ENCODE measurements around the gene CCDC192.

Gene CCDC192

GRCh38 chr5:127976991-127977717, 274.0 kb downstream of the CCDC192 start:
- POLR2A ChIA-PET, result no interaction called here
- H3K4me3 ChIP-seq (ENCODE audit: low read depth, low read length), result no peak overlapping the region
- H3K27ac ChIP-seq (ENCODE audit: extremely low read depth, low read depth, low read length), result no peak overlapping the region
- no peaks in the 10 kb centered on the region for H3K4me1 ChIP-seq (ENCODE audit: control insufficient read depth, insufficient read depth, low read length)
- TF ChIP-seq HOXD13 (CRISPR knock-in tag; IDR thresholded peaks at IDR 0.05; ENCODE audit: borderline replicate concordance), result no peak
- CTCF ChIA-PET, result interaction anchor here (0.6 to 1.6 kb wide), 3 partner anchors 11 to 111 kb away, joined by 4 to 6 read pairs (median 5); no protein-coding TSS in a partner anchor
- no peaks in the 10 kb centered on the region for H3K9me3 ChIP-seq (ENCODE audit: control insufficient read depth, insufficient read depth, low read depth, low read length)
- no peaks in the 10 kb centered on the region for H3K36me3 ChIP-seq (ENCODE audit: control insufficient read depth in 2 of 2, insufficient read depth in 1 of 2, low read length in 2 of 2)

GRCh38 chr5:127978738-127979300, 275.6 kb downstream of the CCDC192 start:
- no peak overlapping the region for H3K27ac ChIP-seq (ENCODE audit: extremely low read depth, low read depth, low read length)
- H3K9me3 ChIP-seq (ENCODE audit: control insufficient read depth, insufficient read depth, low read depth, low read length), result no peaks in the 10 kb centered on the region
- H3K4me3 ChIP-seq (ENCODE audit: low read depth, low read length), result no peak overlapping the region
- no peaks in the 10 kb centered on the region for H3K36me3 ChIP-seq (ENCODE audit: control insufficient read depth in 2 of 2, insufficient read depth in 1 of 2, low read length in 2 of 2)
- POLR2A ChIA-PET, result no interaction called here
- H3K4me1 ChIP-seq (ENCODE audit: control insufficient read depth, insufficient read depth, low read length), result no peaks in the 10 kb centered on the region
- CTCF ChIA-PET, result no interaction called here
- no peak for TF ChIP-seq ZBTB48 (tag by site-specific recombination; IDR thresholded peaks at IDR 0.05)
- TF ChIP-seq HIC1 (tag by site-specific recombination; IDR thresholded peaks at IDR 0.05), result no peak
- TF ChIP-seq SETDB1 (IDR thresholded peaks at IDR 0.05; ENCODE audit: insufficient read length, low read length), result no peak
- no peak for TF ChIP-seq ZNF433 (tag by site-specific recombination; IDR thresholded peaks at IDR 0.05; ENCODE audit: low read depth)
- no peak for TF ChIP-seq ZNF843 (tag by site-specific recombination; IDR thresholded peaks at IDR 0.05)
- TF ChIP-seq KLF9 (tag by site-specific recombination; IDR thresholded peaks at IDR 0.05; ENCODE audit: low read depth), result no peak
- TF ChIP-seq KLF7 (tag by site-specific recombination; IDR thresholded peaks at IDR 0.05; ENCODE audit: borderline replicate concordance), result no peak
- TF ChIP-seq ZNF768 (tag by site-specific recombination; IDR thresholded peaks at IDR 0.05), result no peak
- TF ChIP-seq ZNF561 (tag by site-specific recombination; IDR thresholded peaks at IDR 0.05; ENCODE audit: borderline replicate concordance), result no peak
- TF ChIP-seq ZNF670 (tag by site-specific recombination; IDR thresholded peaks at IDR 0.05; ENCODE audit: low read depth), result no peak
- no peak for TF ChIP-seq SP2 (tag by site-specific recombination; IDR thresholded peaks at IDR 0.05)
- TF ChIP-seq ZSCAN5A (tag by site-specific recombination; IDR thresholded peaks at IDR 0.05), result no peak
- no peak for TF ChIP-seq KLF10 (tag by site-specific recombination; IDR thresholded peaks at IDR 0.05)
- TF ChIP-seq ZNF600 (tag by site-specific recombination; IDR thresholded peaks at IDR 0.05), result no peak

- Histone ChIP-seq H3K9me3 (ENCODE audit: control insufficient read depth, insufficient read depth, low read depth, low read length) (no peaks in the 10 kb centered on the region), H3K27ac (ENCODE audit: extremely low read depth, low read depth, low read length) (no peak overlapping the region), H3K36me3 (ENCODE audit: control insufficient read depth in 2 of 2, insufficient read depth in 1 of 2, low read length in 2 of 2) (no peaks in the 10 kb centered on the region), H3K4me3 (ENCODE audit: low read depth, low read length) (no peak overlapping the region), H3K4me1 (ENCODE audit: control insufficient read depth, insufficient read depth, low read length) (no peaks in the 10 kb centered on the region)
- ChIA-PET POLR2A (no interaction called here), CTCF (no interaction called here)
- TF ChIP-seq IKZF3 (tag by site-specific recombination; IDR thresholded peaks at IDR 0.05) (no peak), ZNF155 (tag by site-specific recombination; IDR thresholded peaks at IDR 0.05) (no peak), ZSCAN30 (tag by site-specific recombination; IDR thresholded peaks at IDR 0.05) (no peak), ZFP3 (tag by site-specific recombination; IDR thresholded peaks at IDR 0.05; ENCODE audit: low read depth) (no peak), ZNF266 (tag by site-specific recombination; IDR thresholded peaks at IDR 0.05; ENCODE audit: low read depth) (no peak), ZNF558 (tag by site-specific recombination; IDR thresholded peaks at IDR 0.05) (no peak), ZNF701 (tag by site-specific recombination; IDR thresholded peaks at IDR 0.05) (no peak), ZNF26 (tag by site-specific recombination; IDR thresholded peaks at IDR 0.05) (no peak), BCL11B (tag by site-specific recombination; IDR thresholded peaks at IDR 0.05; ENCODE audit: low read depth) (no peak), GFI1B (tag by site-specific recombination; IDR thresholded peaks at IDR 0.05) (no peak), SALL2 (tag by site-specific recombination; IDR thresholded peaks at IDR 0.05; ENCODE audit: borderline replicate concordance) (no peak), ZNF211 (tag by site-specific recombination; IDR thresholded peaks at IDR 0.05; ENCODE audit: low read depth) (no peak), ZNF664 (tag by site-specific recombination; IDR thresholded peaks at IDR 0.05) (no peak), ZNF133 (tag by site-specific recombination; IDR thresholded peaks at IDR 0.05) (no peak)
Observed at GRCh38 chr5:127979475-127979874, 276.3 kb downstream of the CCDC192 start.
